Measurements from ENCODE around the gene TEX13B. TPM values are rescaled to one million over a fixed set of nuclear protein-coding genes. Genes with fewer than 3 reads are reported as not detected.

The TEX13B gene
- total RNA-seq, 1 donor from 2014 or later, result not detected

DNA sequence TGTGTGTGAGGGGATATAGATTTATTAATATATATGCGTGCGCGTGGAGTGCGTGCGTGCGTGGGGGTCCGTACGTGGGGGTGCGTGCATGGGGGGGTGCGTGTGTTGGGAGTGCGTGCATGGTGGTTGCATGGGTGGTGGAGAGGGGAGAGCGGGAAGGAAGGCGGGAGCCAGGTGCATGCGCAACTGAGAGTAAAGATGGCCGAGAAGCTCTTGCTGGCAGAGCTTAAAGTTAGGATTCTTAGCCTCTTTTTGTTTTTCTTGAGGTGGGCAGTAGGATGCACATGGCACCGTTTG, 45.8 kb downstream of the TEX13B start:
- Mint-ChIP-seq H3K4me1 (no peaks in the 10 kb centered on the region), H3K4me3 (no peak overlapping the region), H3K9me3 (no peaks in the 10 kb centered on the region), H3K27ac (no peak overlapping the region), H3K36me3 (ENCODE audit: low read depth) (no peaks in the 10 kb centered on the region), H3K27me3 (peaks cover 8% of the 10 kb centered on the region)
- no peak for ATAC-seq (ENCODE audit: low read depth)
- intact Hi-C loops (cut with micrococcal nuclease), result no loop called here
- POLR2A ChIA-PET, result no interaction called here
- CTCF ChIA-PET, result no interaction called here
- no peak for DNase-seq
- TF ChIP-seq, protein P1, sequence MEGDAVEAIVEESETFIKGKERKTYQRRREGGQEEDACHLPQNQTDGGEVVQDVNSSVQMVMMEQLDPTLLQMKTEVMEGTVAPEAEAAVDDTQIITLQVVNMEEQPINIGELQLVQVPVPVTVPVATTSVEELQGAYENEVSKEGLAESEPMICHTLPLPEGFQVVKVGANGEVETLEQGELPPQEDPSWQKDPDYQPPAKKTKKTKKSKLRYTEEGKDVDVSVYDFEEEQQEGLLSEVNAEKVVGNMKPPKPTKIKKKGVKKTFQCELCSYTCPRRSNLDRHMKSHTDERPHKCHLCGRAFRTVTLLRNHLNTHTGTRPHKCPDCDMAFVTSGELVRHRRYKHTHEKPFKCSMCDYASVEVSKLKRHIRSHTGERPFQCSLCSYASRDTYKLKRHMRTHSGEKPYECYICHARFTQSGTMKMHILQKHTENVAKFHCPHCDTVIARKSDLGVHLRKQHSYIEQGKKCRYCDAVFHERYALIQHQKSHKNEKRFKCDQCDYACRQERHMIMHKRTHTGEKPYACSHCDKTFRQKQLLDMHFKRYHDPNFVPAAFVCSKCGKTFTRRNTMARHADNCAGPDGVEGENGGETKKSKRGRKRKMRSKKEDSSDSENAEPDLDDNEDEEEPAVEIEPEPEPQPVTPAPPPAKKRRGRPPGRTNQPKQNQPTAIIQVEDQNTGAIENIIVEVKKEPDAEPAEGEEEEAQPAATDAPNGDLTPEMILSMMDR (IDR thresholded peaks at IDR 0.05), result no peak

DNA sequence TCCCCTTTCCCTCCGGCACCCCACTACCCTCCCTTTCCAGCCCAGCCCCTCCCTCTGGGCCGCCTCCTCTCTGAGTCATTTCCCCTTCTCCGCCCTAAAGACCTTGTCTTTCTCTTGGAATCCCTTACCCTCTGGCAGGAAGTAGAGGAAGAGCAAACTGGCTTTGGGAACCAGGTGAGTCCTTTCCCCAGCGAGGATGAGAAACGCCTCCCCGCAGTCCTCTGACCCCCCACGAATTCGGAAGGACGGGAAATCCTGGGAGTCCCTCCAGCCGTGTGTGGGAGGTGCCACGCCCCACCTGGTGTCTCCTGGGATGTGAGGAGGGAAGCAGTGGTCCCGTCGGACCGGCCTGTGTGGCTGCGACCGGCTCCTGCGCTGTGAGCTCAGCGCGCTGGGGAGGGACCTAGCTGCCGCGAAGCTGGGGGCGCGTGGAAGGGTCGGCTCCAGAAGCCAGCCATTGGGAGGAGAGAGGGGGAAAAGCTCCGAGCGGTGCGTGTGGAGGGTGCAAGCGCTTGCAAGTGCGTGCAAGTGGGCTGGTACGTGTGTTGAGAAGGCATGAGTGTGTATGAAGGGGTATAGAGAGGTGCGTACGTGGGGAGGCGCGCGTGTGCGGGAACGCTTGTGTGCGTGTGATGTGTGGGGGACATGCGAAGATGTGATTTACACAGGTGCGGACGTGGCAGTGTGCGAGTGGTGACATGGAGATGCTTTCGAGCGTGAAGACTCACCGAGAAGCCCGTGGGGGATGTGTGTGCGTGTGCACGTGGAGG, 46.3 kb downstream of the TEX13B start:
- Mint-ChIP-seq H3K9me3 (no peaks in the 10 kb centered on the region), H3K36me3 (ENCODE audit: low read depth) (no peaks in the 10 kb centered on the region), H3K4me1 (no peaks in the 10 kb centered on the region), H3K27ac (no peak overlapping the region), H3K27me3 (peaks cover 8% of the 10 kb centered on the region), H3K4me3 (no peak overlapping the region)
- POLR2A ChIA-PET, result no interaction called here
- intact Hi-C loops (cut with micrococcal nuclease), result no loop called here
- TF ChIP-seq, protein P1 (IDR thresholded peaks at IDR 0.05), result no peak
- no peak for DNase-seq
- no peak for ATAC-seq (ENCODE audit: low read depth)
- CTCF ChIA-PET, result no interaction called here

DNA sequence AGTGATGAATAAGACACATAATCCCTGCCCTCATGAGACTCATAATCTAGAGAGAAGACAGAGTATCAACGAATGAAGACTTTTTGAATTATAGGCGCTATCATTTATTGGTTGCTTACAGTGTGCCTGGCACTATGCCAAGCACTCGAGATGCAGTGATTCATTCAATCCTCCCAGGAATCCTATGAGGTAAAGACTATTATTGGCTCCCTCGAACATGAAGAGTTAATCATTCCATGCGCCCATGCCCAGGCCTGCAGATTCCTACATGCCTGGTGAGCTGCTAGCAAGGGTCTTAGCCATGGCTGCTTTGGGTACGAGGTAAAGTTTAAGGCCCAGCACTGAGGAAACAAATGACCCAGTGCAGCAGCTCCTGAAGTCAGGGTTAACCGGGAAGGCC, 47.0 kb downstream of the TEX13B start:
- CTCF ChIA-PET, result no interaction called here
- no peak overlapping the region for H3K4me3 Mint-ChIP-seq
- H3K27ac Mint-ChIP-seq, result no peak overlapping the region
- TF ChIP-seq, protein P1 (IDR thresholded peaks at IDR 0.05), result no peak
- intact Hi-C loops (cut with micrococcal nuclease), result no loop called here
- peaks cover 8% of the 10 kb centered on the region for H3K27me3 Mint-ChIP-seq
- H3K9me3 Mint-ChIP-seq, result no peaks in the 10 kb centered on the region
- H3K4me1 Mint-ChIP-seq, result no peaks in the 10 kb centered on the region
- no peaks in the 10 kb centered on the region for H3K36me3 Mint-ChIP-seq (ENCODE audit: low read depth)
- DNase-seq (no peak), ATAC-seq (ENCODE audit: low read depth) (no peak)
- POLR2A ChIA-PET, result no interaction called here

DNA sequence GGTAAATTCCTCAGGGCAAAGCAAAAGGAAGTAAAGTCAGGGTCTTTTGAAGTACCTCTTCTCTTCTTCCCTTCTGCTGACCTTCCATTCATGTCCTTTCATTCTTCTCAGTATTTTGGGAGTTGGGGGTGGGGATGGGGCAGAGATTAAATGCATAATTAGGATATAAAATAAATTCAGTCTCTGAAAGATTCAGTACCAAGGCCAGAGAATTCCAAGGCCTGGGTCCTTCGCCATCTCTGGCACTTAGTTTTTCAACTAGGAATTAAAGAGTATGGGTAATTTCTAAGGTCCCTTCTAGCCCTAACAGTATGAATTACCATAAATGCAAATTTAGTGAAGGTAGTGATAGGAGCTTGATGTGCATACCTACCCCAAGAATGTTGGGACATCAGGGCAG, 47.9 kb downstream of the TEX13B start:
- no peak overlapping the region for H3K27ac Mint-ChIP-seq
- no peak for DNase-seq

More for the DNA sequence above, 47.9 kb downstream of the TEX13B start:
- Mint-ChIP-seq H3K9me3 (no peaks in the 10 kb centered on the region), H3K36me3 (ENCODE audit: low read depth) (no peaks in the 10 kb centered on the region), H3K4me1 (no peaks in the 10 kb centered on the region), H3K4me3 (no peak overlapping the region), H3K27me3 (peaks cover 8% of the 10 kb centered on the region)
- intact Hi-C loops (cut with micrococcal nuclease), result no loop called here
- no peak for ATAC-seq (ENCODE audit: low read depth)
- ChIA-PET POLR2A (no interaction called here), CTCF (no interaction called here)
- TF ChIP-seq, protein P1 (IDR thresholded peaks at IDR 0.05), result no peak

Other genes with a start within 250 kb of the TEX13B start
- 80.6 and 80.8 TPM in 2 replicates for gene TSC22D3, start 206.6 kb downstream of the TEX13B start, total RNA-seq
- not detected in 2 replicates for gene NCBP2L, start 204.6 kb downstream of the TEX13B start, total RNA-seq
- 2.1 and 3.3 TPM in 2 replicates for gene MID2, start 156.5 kb downstream of the TEX13B start, total RNA-seq
- 1.3 and 1.9 TPM in 2 replicates for gene VSIG1, start 62.7 kb upstream of the TEX13B start, total RNA-seq
- 33.4 and 35.4 TPM in 2 replicates for gene PSMD10, start 109.2 kb upstream of the TEX13B start, total RNA-seq
- 8.1 and 9.9 TPM in 2 replicates for gene ATG4A, start 109.4 kb upstream of the TEX13B start, total RNA-seq